Endothelial cell of umbilical vein (primary cell): ENCODE data around the gene NKD1.

ENCODE experiments used
- EZH2 ChIP-seq: IDR thresholded peaks from 2 replicates; pipeline ENCODE4 v1.6.1; 2012; ENCODE audit warnings: borderline replicate concordance, low read depth, mild to moderate bottlenecking, moderate library complexity, low read length, inconsistent platforms; ENCODE audit not compliant: severe bottlenecking
- MYC ChIP-seq: IDR thresholded peaks from one replicate; pipeline ENCODE4 v1.6.1; 2011; ENCODE audit warnings: mild to moderate bottlenecking, low read depth, low read length
- POLR2A ChIP-seq: IDR thresholded peaks from 2 replicates; pipeline ENCODE4 v1.6.1; 2012; ENCODE audit warnings: low read depth, mild to moderate bottlenecking, control low read depth, low read length
- POLR2AphosphoS5 ChIP-seq: IDR thresholded peaks from 2 replicates; pipeline ENCODE4 v1.6.1; 2012; ENCODE audit warnings: low read depth, mild to moderate bottlenecking, control low read depth, low read length, moderate library complexity; ENCODE audit not compliant: insufficient read depth
- TF ChIP-seq, protein P1 (sequence below), 2 donors: IDR thresholded peaks; 1 replicate in 1 of 2; 2 replicates in 1 of 2; pipeline ENCODE4 v1.5.1; 2011; ENCODE audit warnings: low read length in 2 of 2, mild to moderate bottlenecking in 2 of 2, moderate library complexity in 2 of 2, control low read depth in 1 of 2, inconsistent platforms in 1 of 2, low read depth in 1 of 2; ENCODE audit not compliant: insufficient read depth in 1 of 2; ENCODE audit errors: extremely low read depth in 1 of 2
- TF ChIP-seq, protein P2 (sequence below): IDR thresholded peaks from 2 replicates; pipeline ENCODE4 v1.6.1; 2011; ENCODE audit not compliant: insufficient read depth, insufficient read length

DNA sequence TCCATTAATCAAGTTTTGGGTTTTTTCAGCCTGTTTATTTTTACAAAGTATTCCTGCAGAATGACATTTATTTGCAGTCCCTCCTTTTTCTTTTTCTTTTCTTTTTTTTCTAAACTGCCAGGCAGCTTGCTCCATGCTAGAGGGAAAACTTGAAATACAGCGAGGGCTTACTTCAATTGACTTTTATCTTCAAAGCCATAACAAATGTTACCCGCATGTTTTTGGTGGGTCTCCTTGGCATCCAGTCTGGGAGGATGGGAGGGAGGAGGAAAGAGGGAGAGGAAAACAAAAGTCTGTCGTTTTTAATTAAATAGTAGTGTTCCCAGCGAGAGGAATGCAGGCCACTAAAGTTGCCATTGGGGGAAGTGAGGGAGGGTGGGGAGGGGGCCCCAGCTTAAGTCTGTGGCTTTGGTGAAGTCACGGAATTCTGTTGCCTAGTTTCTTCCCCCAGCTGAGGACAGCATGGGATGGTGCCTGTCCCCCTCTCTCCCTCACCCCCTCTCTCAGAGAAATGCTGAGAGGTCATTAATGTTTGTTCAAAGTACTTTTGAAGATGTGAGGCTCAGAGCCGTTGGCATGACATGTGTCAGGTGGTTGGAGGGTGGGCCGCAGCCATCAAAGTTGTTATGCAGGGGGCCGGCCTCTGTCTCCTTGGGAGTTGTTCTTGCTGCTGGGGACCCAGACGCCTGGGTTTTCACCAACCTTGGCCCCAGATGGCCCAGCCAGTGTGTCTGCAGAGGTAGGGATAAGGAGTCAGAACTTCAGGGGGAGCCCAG lies 2.9 kb downstream of the NKD1 start:
- TF ChIP-seq POLR2A (no peak), MYC (no peak), EZH2 (no peak), POLR2AphosphoS5 (no peak)
- TF ChIP-seq, protein P1, sequence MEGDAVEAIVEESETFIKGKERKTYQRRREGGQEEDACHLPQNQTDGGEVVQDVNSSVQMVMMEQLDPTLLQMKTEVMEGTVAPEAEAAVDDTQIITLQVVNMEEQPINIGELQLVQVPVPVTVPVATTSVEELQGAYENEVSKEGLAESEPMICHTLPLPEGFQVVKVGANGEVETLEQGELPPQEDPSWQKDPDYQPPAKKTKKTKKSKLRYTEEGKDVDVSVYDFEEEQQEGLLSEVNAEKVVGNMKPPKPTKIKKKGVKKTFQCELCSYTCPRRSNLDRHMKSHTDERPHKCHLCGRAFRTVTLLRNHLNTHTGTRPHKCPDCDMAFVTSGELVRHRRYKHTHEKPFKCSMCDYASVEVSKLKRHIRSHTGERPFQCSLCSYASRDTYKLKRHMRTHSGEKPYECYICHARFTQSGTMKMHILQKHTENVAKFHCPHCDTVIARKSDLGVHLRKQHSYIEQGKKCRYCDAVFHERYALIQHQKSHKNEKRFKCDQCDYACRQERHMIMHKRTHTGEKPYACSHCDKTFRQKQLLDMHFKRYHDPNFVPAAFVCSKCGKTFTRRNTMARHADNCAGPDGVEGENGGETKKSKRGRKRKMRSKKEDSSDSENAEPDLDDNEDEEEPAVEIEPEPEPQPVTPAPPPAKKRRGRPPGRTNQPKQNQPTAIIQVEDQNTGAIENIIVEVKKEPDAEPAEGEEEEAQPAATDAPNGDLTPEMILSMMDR (IDR thresholded peaks at IDR 0.05; ENCODE audit: extremely low read depth in 1 of 2, insufficient read depth in 1 of 2, low read depth in 1 of 2, low read length in 2 of 2) = no peak
- TF ChIP-seq, protein P2, sequence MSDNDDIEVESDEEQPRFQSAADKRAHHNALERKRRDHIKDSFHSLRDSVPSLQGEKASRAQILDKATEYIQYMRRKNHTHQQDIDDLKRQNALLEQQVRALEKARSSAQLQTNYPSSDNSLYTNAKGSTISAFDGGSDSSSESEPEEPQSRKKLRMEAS = no peak
